ENCODE results near the gene CACNB1. TPM values are rescaled to one million over a fixed set of nuclear protein-coding genes. Genes with fewer than 3 reads are reported as not detected.

The CACNB1 gene
- total and polyA plus RNA-seq, 10 of the 15 experiments (the other 5 are each of a cell fraction or from before 2014, with no cell fraction given) = 0.06 to 15.6 (median 6.3) TPM

DNA sequence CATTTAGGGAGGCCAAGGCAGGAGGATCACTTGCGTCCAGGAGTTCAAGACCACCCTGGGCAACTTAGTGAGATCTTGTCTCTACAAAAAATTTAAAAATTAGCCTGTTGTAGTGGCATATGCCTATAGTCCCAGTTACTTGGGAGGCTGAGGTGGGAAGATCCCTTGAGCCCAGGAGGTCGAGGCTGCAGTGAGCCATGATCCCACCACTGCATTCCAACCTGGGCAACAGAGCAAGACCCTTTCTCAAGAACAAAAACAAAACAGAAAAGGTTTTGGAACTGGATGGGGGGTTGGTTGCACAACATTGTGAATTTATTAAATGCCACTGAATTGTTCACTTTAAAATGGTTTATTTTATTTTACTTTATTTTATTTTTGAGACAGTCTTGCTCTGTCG is 67.3 kb downstream of the CACNB1 start:
- CTCF ChIA-PET = no interaction called here
- ATAC-seq (no peak), FAIRE-seq (no peak), DNase-seq (ENCODE audit: low read depth, low spot score) (no peak)
- Histone ChIP-seq H3K79me2 (ENCODE audit: control insufficient read depth, insufficient read depth, low read length) (no peaks in the 10 kb centered on the region), H2AFZ (ENCODE audit: control insufficient read depth, low read depth, low read length) (no peak overlapping the region), H3K27ac (ENCODE audit: control insufficient read depth, insufficient read depth) (no peak overlapping the region), H4K20me1 (ENCODE audit: control insufficient read depth, insufficient read depth) (no peaks in the 10 kb centered on the region), H3K4me1 (ENCODE audit: control insufficient read depth, insufficient read depth, low read length) (no peaks in the 10 kb centered on the region), H3K36me3 (ENCODE audit: control insufficient read depth in 2 of 2, insufficient read depth in 2 of 2, low read length in 1 of 2) (no peaks in the 10 kb centered on the region), H3K27me3 (replicated peaks in 1 of 2; ENCODE audit: control insufficient read depth in 2 of 2, insufficient read depth in 2 of 2, low read length in 1 of 2) (no peaks in the 10 kb centered on the region; a peak in 1 of 4 replicates), H3K4me2 (ENCODE audit: control insufficient read depth, insufficient read depth) (no peak overlapping the region), H3K9me3 (replicated peaks; ENCODE audit: control insufficient read depth, insufficient read depth, low read length) (no peaks in the 10 kb centered on the region), H3K4me3 (no peak overlapping the region), H3K9ac (ENCODE audit: control insufficient read depth, insufficient read depth, low read length) (no peak overlapping the region)
- RAD21 ChIA-PET (ENCODE audit: unreplicated experiment) = no interaction called here
- SMC1A ChIA-PET (ENCODE audit: uncharacterized antibody, unreplicated experiment) = no interaction called here
- in situ Hi-C loops (cut with MboI) = no loop called here
- POLR2A ChIA-PET = no interaction called here
- no TSS peak for BruUV-seq (replicated peaks)
- intact Hi-C loops (cut with micrococcal nuclease; ENCODE audit: unreplicated experiment) = no loop called here
- WGBS (ENCODE audit: insufficient coverage, insufficient replicate concordance, low lambda C conversion rate, missing lambda C conversion rate) = 30% methylated on average over 3 of the region's 3 CpGs
- TF ChIP-seq ZSCAN29 (IDR thresholded peaks at IDR 0.05) (no peak), RUNX3 (IDR thresholded peaks at IDR 0.05; ENCODE audit: low read length) (no peak), PAX8 (IDR thresholded peaks at IDR 0.05) (no peak), CHD1 (IDR thresholded peaks at IDR 0.05; ENCODE audit: low read depth, low read length) (no peak), MXI1 (IDR thresholded peaks at IDR 0.05; ENCODE audit: low read depth, low read length) (no peak), SREBF1 (IDR thresholded peaks at IDR 0.05; ENCODE audit: low read length) (no peak), TCF7 (IDR thresholded peaks at IDR 0.05; ENCODE audit: borderline replicate concordance) (no peak), PML (IDR thresholded peaks at IDR 0.05; ENCODE audit: low read length) (no peak), FOS (IDR thresholded peaks at IDR 0.05; ENCODE audit: borderline replicate concordance, extremely low read depth, insufficient read length) (no peak)
- TF ChIP-seq, protein P1, sequence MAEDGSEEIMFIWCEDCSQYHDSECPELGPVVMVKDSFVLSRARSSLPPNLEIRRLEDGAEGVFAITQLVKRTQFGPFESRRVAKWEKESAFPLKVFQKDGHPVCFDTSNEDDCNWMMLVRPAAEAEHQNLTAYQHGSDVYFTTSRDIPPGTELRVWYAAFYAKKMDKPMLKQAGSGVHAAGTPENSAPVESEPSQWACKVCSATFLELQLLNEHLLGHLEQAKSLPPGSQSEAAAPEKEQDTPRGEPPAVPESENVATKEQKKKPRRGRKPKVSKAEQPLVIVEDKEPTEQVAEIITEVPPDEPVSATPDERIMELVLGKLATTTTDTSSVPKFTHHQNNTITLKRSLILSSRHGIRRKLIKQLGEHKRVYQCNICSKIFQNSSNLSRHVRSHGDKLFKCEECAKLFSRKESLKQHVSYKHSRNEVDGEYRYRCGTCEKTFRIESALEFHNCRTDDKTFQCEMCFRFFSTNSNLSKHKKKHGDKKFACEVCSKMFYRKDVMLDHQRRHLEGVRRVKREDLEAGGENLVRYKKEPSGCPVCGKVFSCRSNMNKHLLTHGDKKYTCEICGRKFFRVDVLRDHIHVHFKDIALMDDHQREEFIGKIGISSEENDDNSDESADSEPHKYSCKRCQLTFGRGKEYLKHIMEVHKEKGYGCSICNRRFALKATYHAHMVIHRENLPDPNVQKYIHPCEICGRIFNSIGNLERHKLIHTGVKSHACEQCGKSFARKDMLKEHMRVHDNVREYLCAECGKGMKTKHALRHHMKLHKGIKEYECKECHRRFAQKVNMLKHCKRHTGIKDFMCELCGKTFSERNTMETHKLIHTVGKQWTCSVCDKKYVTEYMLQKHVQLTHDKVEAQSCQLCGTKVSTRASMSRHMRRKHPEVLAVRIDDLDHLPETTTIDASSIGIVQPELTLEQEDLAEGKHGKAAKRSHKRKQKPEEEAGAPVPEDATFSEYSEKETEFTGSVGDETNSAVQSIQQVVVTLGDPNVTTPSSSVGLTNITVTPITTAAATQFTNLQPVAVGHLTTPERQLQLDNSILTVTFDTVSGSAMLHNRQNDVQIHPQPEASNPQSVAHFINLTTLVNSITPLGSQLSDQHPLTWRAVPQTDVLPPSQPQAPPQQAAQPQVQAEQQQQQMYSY (CRISPR knock-in tag; IDR thresholded peaks at IDR 0.05) = no peak
- TF ChIP-seq, protein P2, sequence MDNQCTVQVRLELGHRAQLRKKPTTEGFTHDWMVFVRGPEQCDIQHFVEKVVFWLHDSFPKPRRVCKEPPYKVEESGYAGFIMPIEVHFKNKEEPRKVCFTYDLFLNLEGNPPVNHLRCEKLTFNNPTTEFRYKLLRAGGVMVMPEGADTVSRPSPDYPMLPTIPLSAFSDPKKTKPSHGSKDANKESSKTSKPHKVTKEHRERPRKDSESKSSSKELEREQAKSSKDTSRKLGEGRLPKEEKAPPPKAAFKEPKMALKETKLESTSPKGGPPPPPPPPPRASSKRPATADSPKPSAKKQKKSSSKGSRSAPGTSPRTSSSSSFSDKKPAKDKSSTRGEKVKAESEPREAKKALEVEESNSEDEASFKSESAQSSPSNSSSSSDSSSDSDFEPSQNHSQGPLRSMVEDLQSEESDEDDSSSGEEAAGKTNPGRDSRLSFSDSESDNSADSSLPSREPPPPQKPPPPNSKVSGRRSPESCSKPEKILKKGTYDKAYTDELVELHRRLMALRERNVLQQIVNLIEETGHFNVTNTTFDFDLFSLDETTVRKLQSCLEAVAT (IDR thresholded peaks at IDR 0.05) = no peak
- TF ChIP-seq, protein P3, sequence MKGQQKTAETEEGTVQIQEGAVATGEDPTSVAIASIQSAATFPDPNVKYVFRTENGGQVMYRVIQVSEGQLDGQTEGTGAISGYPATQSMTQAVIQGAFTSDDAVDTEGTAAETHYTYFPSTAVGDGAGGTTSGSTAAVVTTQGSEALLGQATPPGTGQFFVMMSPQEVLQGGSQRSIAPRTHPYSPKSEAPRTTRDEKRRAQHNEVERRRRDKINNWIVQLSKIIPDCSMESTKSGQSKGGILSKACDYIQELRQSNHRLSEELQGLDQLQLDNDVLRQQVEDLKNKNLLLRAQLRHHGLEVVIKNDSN (IDR thresholded peaks at IDR 0.05; ENCODE audit: borderline replicate concordance, extremely low read length, insufficient read depth, low read depth, low read length) = no peak
- TF ChIP-seq, protein P4, sequence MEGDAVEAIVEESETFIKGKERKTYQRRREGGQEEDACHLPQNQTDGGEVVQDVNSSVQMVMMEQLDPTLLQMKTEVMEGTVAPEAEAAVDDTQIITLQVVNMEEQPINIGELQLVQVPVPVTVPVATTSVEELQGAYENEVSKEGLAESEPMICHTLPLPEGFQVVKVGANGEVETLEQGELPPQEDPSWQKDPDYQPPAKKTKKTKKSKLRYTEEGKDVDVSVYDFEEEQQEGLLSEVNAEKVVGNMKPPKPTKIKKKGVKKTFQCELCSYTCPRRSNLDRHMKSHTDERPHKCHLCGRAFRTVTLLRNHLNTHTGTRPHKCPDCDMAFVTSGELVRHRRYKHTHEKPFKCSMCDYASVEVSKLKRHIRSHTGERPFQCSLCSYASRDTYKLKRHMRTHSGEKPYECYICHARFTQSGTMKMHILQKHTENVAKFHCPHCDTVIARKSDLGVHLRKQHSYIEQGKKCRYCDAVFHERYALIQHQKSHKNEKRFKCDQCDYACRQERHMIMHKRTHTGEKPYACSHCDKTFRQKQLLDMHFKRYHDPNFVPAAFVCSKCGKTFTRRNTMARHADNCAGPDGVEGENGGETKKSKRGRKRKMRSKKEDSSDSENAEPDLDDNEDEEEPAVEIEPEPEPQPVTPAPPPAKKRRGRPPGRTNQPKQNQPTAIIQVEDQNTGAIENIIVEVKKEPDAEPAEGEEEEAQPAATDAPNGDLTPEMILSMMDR (IDR thresholded peaks at IDR 0.05 in 2 of 3, conservative IDR thresholded peaks at IDR 0.05 in 1 of 3; ENCODE audit: control insufficient read depth in 2 of 3, extremely low read depth in 1 of 3, insufficient read depth in 1 of 3, low read depth in 3 of 3, low read length in 3 of 3) = no peak
